Measurements from ENCODE around the gene TRAPPC2L.

- TF ChIP-seq POLR2A (IDR thresholded peaks at IDR 0.05) (no peak), CTCF (IDR thresholded peaks at IDR 0.05) (no peak)
These were observed 31.8 kb upstream of the TRAPPC2L start for GRCh38 chr16:88825146-88825545.
